GM12864 (cell line): ENCODE results near the gene MMP25.
"Not testable (repeated sequence)": the region's sequence is repeated elsewhere in the genome, so short reads cannot be mapped to it uniquely, and the experiment has no call there.

Experiments used
- DNase-seq: peaks from one replicate; pipeline ENCODE4 v3.0.0-alpha.2; 2011; ENCODE audit warnings: low read depth
- H3K4me3 ChIP-seq: 2 replicates; pipeline ENCODE4 v1.5.1; 2011; ENCODE audit warnings: mild to moderate bottlenecking, low read depth, low read length, control low read depth
- CTCF ChIP-seq: IDR thresholded peaks from 2 replicates; pipeline ENCODE4 v1.5.1; 2011; ENCODE audit warnings: low read depth, mild to moderate bottlenecking, moderate library complexity, low read length, control low read depth, inconsistent platforms; ENCODE audit errors: missing control alignments

MMP25 gene

GRCh38 chr16:3046641-3047386 lies 453 bp downstream of the MMP25 start:
- no peak for TF ChIP-seq CTCF
- DNase-seq = no peak
- no peak overlapping the region for H3K4me3 ChIP-seq

DNA sequence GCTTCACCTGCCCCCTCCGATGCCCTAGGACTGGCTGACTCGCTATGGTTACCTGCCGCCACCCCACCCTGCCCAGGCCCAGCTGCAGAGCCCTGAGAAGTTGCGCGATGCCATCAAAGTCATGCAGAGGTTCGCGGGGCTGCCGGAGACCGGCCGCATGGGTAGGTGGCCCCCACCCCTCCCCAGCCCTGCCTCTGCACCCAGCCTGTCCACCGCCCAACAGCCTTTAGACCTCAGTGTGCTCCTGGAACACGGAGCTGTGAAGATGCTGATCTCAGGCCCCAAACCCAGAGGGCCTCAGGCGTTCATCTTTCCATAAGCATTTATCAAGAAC lies 993 bp downstream of the MMP25 start:
- no peak overlapping the region for H3K4me3 ChIP-seq
- DNase-seq = no peak
- TF ChIP-seq CTCF = no peak

DNA sequence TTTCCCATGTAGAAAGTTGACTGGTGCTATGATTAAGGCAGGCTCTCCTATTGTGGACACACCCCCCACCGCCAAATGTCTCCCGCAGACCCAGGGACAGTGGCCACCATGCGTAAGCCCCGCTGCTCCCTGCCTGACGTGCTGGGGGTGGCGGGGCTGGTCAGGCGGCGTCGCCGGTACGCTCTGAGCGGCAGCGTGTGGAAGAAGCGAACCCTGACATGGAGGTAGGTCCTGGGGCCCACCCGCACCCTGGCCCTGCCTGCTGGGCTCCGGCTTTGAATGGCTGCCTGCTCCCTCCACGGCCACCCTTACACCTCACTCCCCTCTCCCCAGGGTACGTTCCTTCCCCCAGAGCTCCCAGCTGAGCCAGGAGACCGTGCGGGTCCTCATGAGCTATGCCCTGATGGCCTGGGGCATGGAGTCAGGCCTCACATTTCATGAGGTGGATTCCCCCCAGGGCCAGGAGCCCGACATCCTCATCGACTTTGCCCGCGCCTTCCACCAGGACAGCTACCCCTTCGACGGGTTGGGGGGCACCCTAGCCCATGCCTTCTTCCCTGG lies 3.6 kb downstream of the MMP25 start:
- DNase-seq = no peak
- H3K4me3 ChIP-seq = no peak overlapping the region
- no peak for TF ChIP-seq CTCF

GRCh38 chr16:3050487-3050886 lies 4.1 kb downstream of the MMP25 start:
- TF ChIP-seq CTCF = no peak
- no peak overlapping the region for H3K4me3 ChIP-seq
- DNase-seq = no peak

DNA sequence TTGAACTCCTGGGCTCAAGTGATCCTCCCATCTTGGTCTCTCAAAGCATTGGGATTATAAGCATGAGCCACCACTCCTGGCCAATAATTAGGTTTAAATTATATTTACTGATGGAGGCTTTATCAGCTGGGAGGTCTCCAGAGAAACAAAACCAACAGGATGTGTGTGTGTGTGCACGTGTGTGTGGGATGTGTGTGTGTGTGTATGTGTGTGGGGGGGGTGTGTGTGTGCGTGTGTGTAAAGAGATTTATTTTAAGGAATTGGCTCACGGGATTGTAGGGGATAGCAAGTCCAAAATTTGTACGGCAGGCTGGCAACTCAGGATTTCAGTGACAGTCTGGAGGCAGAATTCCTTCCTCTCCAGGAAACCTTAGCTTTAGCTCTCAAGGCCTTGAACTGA lies 4.6 kb downstream of the MMP25 start:
- no peak for TF ChIP-seq CTCF
- DNase-seq = no peak
- H3K4me3 ChIP-seq = no peak overlapping the region

DNA sequence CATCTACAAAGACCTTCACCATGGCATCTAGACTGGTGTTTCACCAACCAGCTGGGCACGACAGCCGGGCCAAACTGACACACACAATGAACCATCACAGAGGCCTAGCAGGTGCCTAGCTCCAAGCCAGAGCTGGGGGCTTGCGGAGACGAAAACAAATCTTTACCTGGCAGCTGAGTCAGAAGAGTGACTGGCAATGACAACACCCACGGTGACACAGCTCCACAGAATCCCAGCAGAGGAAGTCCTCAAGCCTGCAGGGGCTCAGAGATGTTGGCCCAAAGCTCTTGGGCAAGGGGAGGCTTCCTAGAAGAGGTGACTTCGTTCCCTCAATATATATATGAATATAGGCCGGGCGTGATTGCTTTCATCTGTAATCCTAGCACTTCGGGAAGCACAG lies 5.1 kb downstream of the MMP25 start:
- no peak overlapping the region for H3K4me3 ChIP-seq
- no peak for TF ChIP-seq CTCF
- no peak for DNase-seq

GRCh38 chr16:3052571-3053329 lies 6.4 kb downstream of the MMP25 start:
- DNase-seq, H3K4me3 ChIP-seq: not testable (repeated sequence)

DNA sequence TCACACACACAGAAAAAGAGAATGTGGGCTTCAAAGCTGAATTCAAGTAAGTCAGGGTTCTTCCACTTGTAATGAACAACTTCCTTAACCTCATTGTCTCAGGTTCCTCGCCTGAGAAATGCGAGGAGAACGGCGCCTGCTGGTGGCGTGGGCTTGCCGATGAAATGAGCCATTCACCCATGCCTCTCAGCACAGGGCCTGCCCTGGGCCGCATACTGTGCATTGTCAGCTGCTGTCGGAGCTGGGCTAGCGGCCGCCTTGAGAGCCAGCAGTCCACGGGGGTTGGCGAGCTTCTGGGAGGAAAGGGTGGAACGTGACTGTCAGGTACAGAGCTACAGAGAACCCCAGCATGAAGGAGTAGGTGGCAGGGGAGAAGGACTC lies 7.0 kb downstream of the MMP25 start:
- not testable (repeated sequence) for H3K4me3 ChIP-seq, DNase-seq
